GM23338 (cell line): ENCODE data around the gene DELE1.

ENCODE experiments used
- CREB1 ChIP-seq: fragments of 250-450 bp; sonication (Bioruptor Pico); IDR thresholded peaks from 2 replicates; pipeline ENCODE4 v1.5.0; 2020; ENCODE audit warnings: low read depth, mild to moderate bottlenecking, moderate library complexity
- EZH2 ChIP-seq: fragments of 200-600 bp; sonication (generic); IDR thresholded peaks from one replicate; pipeline ENCODE4 v1.8.0; 2017; ENCODE audit warnings: antibody characterized with exemption, mild to moderate bottlenecking, low read depth; ENCODE audit not compliant: unreplicated experiment
- EZH2phosphoT487 ChIP-seq: fragments of 200-600 bp; sonication (generic); IDR thresholded peaks from one replicate; pipeline ENCODE4 v1.8.1; 2018; ENCODE audit warnings: antibody characterized with exemption; ENCODE audit not compliant: unreplicated experiment
- JUNB ChIP-seq: IDR thresholded peaks from one replicate; pipeline ENCODE4 v1.6.1; 2016; ENCODE audit warnings: antibody characterized with exemption; ENCODE audit not compliant: unreplicated experiment
- POLR2AphosphoS5 ChIP-seq: IDR thresholded peaks from 2 replicates; pipeline ENCODE4 v1.6.1; 2016; ENCODE audit warnings: antibody characterized with exemption, low read depth
- ZNF331 ChIP-seq: fragments of 250-450 bp; sonication (Bioruptor Pico); IDR thresholded peaks from 2 replicates; pipeline ENCODE4 v1.5.0; 2020; ENCODE audit warnings: low read depth, mild to moderate bottlenecking, moderate library complexity
- TF ChIP-seq, protein P1 (sequence below), 2 experiments: fragments of 200-600 bp in 1 of 2; sonication (generic) in 1 of 2; conservative IDR thresholded peaks; 2 replicates each; pipeline versions ENCODE4 v1.5.1 to v1.6.1; 2016 to 2017; ENCODE audit warnings: antibody characterized with exemption in 2 of 2, low read depth in 2 of 2, mild to moderate bottlenecking in 2 of 2, moderate library complexity in 1 of 2
- TF ChIP-seq, protein P2 (sequence below): IDR thresholded peaks from one replicate; pipeline ENCODE4 v1.6.1; 2018; ENCODE audit warnings: antibody characterized with exemption; ENCODE audit not compliant: unreplicated experiment

DNA sequence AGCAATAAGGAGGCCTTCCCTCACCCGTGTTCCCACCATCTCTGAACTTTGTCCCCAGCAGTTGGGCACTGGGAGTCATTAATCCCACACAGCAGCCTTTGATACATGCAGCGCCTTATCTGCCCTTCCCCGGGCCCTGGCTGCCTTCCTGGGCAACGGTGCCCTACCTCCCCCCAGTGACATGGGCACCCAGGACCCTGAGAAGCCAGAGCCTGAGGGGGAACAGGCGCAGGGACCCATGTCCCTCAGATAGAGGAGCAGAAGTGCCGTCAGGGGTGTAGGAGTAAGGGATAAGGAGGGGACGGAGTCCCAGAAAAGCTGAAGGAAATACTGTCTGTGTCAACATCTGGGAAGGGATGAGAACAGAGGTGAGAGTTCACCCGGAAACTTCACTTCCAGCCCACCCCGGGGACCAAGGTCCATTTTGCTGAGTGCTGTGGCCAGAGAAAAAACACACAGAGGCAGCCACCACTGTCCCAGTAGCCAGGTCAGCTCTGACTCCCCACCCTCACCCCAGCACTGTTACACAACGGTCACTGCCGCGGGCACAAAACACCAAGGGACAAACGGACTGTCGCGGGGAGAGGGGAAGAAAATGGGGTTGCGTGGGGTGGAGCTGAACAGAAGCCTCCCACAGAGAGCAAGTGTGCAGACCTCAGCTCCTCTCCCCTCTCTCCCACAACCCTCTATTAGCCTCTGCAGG, 49.3 kb upstream of the DELE1 start:
- TF ChIP-seq ZNF331 (CRISPR knock-in tag) = no peak
- TF ChIP-seq, protein P1, sequence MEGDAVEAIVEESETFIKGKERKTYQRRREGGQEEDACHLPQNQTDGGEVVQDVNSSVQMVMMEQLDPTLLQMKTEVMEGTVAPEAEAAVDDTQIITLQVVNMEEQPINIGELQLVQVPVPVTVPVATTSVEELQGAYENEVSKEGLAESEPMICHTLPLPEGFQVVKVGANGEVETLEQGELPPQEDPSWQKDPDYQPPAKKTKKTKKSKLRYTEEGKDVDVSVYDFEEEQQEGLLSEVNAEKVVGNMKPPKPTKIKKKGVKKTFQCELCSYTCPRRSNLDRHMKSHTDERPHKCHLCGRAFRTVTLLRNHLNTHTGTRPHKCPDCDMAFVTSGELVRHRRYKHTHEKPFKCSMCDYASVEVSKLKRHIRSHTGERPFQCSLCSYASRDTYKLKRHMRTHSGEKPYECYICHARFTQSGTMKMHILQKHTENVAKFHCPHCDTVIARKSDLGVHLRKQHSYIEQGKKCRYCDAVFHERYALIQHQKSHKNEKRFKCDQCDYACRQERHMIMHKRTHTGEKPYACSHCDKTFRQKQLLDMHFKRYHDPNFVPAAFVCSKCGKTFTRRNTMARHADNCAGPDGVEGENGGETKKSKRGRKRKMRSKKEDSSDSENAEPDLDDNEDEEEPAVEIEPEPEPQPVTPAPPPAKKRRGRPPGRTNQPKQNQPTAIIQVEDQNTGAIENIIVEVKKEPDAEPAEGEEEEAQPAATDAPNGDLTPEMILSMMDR (conservative IDR thresholded peaks at IDR 0.05; ENCODE audit: low read depth in 2 of 2) = no peak
- TF ChIP-seq EZH2 = no peak
- no peak for TF ChIP-seq EZH2phosphoT487
- no peak for TF ChIP-seq CREB1 (CRISPR knock-in tag)
- TF ChIP-seq JUNB = no peak
- no peak; the same call in 1 of the 2 replicates for TF ChIP-seq POLR2AphosphoS5
- TF ChIP-seq, protein P2, sequence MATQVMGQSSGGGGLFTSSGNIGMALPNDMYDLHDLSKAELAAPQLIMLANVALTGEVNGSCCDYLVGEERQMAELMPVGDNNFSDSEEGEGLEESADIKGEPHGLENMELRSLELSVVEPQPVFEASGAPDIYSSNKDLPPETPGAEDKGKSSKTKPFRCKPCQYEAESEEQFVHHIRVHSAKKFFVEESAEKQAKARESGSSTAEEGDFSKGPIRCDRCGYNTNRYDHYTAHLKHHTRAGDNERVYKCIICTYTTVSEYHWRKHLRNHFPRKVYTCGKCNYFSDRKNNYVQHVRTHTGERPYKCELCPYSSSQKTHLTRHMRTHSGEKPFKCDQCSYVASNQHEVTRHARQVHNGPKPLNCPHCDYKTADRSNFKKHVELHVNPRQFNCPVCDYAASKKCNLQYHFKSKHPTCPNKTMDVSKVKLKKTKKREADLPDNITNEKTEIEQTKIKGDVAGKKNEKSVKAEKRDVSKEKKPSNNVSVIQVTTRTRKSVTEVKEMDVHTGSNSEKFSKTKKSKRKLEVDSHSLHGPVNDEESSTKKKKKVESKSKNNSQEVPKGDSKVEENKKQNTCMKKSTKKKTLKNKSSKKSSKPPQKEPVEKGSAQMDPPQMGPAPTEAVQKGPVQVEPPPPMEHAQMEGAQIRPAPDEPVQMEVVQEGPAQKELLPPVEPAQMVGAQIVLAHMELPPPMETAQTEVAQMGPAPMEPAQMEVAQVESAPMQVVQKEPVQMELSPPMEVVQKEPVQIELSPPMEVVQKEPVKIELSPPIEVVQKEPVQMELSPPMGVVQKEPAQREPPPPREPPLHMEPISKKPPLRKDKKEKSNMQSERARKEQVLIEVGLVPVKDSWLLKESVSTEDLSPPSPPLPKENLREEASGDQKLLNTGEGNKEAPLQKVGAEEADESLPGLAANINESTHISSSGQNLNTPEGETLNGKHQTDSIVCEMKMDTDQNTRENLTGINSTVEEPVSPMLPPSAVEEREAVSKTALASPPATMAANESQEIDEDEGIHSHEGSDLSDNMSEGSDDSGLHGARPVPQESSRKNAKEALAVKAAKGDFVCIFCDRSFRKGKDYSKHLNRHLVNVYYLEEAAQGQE = no peak
